ENCODE data around the gene ASB5. TPM values are rescaled to one million over a fixed set of nuclear protein-coding genes. Genes with fewer than 3 reads are reported as not detected.

ASB5 gene
- total RNA-seq, 1 experiment from 2014 or later, result not detected

GRCh38 chr4:176293660-176294059 is 24.6 kb upstream of the ASB5 start:
- Histone ChIP-seq H3K36me3 (ENCODE audit: control insufficient read depth in 1 of 2, insufficient read depth in 2 of 2, low read length in 2 of 2) (no peaks in the 10 kb centered on the region), H3K9ac (ENCODE audit: low read length) (no peak overlapping the region), H3K79me2 (ENCODE audit: insufficient read depth, low read length) (no peaks in the 10 kb centered on the region), H3K9me2 (ENCODE audit: insufficient read depth) (no peaks in the 10 kb centered on the region), H2AFZ (ENCODE audit: low read depth, low read length, poor library complexity, severe bottlenecking) (no peak overlapping the region), H3K4me2 (ENCODE audit: low read length) (no peak overlapping the region), H3K27me3 (ENCODE audit: insufficient read depth, low read length) (no peaks in the 10 kb centered on the region), H3K4me1 (ENCODE audit: control insufficient read depth in 1 of 2, insufficient read depth in 2 of 2, low read length in 2 of 2) (no peaks in the 10 kb centered on the region), H3K27ac (ENCODE audit: low read depth, low read length) (no peak overlapping the region), H4K20me1 (ENCODE audit: insufficient read depth) (no peaks in the 10 kb centered on the region), H3K9me3 (ENCODE audit: control insufficient read depth in 1 of 2, insufficient read depth in 1 of 2, low read depth in 1 of 2, low read length in 2 of 2) (no peaks in the 10 kb centered on the region), H3K4me3 (replicated peaks in 1 of 2; ENCODE audit: low read depth in 1 of 2, low read length in 2 of 2) (no peak overlapping the region)
- intact Hi-C loops (cut with micrococcal nuclease), result no loop called here
- ATAC-seq (no peak), DNase-seq (ENCODE audit: low read depth, low spot score) (no peak)
- CTCF ChIA-PET, result no interaction called here
- TF ChIP-seq YY1 (IDR thresholded peaks at IDR 0.05; ENCODE audit: extremely low read depth, insufficient replicate concordance, low read depth, low read length) (no peak), JUND (IDR thresholded peaks at IDR 0.05) (no peak), SIN3A (IDR thresholded peaks at IDR 0.05; ENCODE audit: low read depth) (no peak), ZBTB33 (IDR thresholded peaks at IDR 0.05; ENCODE audit: extremely low read depth, insufficient replicate concordance, low read length) (no peak), ZNF274 (IDR thresholded peaks at IDR 0.05; ENCODE audit: low read depth, low read length) (no peak), EZH2 (IDR thresholded peaks at IDR 0.05) (no peak), FOSL1 (IDR thresholded peaks at IDR 0.05; ENCODE audit: low read depth) (no peak), POLR2AphosphoS5 (IDR thresholded peaks at IDR 0.05; ENCODE audit: low read depth, low read length) (no peak), MAX (IDR thresholded peaks at IDR 0.05) (no peak), ATF3 (IDR thresholded peaks at IDR 0.05) (no peak), ZFX (IDR thresholded peaks at IDR 0.05) (no peak), CEBPB (IDR thresholded peaks at IDR 0.05; ENCODE audit: low read depth) (no peak)
- RAD21 ChIA-PET (ENCODE audit: low non-redundant PET in 1 of 2, low total read pairs in 2 of 2, uncharacterized antibody in 2 of 2, unreplicated experiment in 2 of 2), result no interaction called here
- BruUV-seq (replicated peaks), result no TSS peak
- POLR2A ChIA-PET, result no interaction called here
